GM12865 (cell line): Measurements from ENCODE around the gene HP1BP3.
"Not testable (repeated sequence)": the region's sequence is repeated elsewhere in the genome, so short reads cannot be mapped to it uniquely, and the experiment has no call there.

Source experiments
- DNase-seq: peaks from one replicate; pipeline ENCODE4 v3.0.0; 2010; ENCODE audit warnings: low read depth
- H3K4me3 ChIP-seq: 2 replicates; pipeline ENCODE4 v1.5.1; 2011; ENCODE audit warnings: mild to moderate bottlenecking, low read depth, low read length, control low read depth
- TF ChIP-seq, protein P1 (sequence below): IDR thresholded peaks from 2 replicates; pipeline ENCODE4 v1.5.1; 2011; ENCODE audit warnings: low read length, control low read depth, low read depth, inconsistent platforms; ENCODE audit not compliant: insufficient read depth; ENCODE audit errors: missing control alignments

Gene HP1BP3

DNA sequence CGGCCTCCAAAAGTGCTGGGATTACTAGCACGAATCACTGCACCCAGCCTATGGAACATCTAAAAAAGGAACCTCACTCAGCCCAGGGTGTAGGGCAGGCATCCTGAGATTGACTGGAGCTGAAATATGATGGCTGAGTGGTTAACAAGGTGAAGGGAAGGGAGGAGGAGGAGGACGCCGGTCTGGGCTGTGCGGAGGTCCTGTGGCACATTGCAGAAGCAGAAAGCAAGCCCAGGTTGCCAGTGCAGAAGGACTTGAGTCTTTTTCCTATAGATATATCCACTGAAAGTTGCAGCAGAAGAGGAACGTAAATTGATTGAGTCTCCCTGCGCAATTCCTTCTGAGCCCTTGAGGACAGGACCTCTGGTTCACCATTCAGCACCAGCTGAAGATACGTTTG is 67.8 kb downstream of the HP1BP3 start:
- TF ChIP-seq, protein P1, sequence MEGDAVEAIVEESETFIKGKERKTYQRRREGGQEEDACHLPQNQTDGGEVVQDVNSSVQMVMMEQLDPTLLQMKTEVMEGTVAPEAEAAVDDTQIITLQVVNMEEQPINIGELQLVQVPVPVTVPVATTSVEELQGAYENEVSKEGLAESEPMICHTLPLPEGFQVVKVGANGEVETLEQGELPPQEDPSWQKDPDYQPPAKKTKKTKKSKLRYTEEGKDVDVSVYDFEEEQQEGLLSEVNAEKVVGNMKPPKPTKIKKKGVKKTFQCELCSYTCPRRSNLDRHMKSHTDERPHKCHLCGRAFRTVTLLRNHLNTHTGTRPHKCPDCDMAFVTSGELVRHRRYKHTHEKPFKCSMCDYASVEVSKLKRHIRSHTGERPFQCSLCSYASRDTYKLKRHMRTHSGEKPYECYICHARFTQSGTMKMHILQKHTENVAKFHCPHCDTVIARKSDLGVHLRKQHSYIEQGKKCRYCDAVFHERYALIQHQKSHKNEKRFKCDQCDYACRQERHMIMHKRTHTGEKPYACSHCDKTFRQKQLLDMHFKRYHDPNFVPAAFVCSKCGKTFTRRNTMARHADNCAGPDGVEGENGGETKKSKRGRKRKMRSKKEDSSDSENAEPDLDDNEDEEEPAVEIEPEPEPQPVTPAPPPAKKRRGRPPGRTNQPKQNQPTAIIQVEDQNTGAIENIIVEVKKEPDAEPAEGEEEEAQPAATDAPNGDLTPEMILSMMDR, result no peak
- no peak for DNase-seq
- no peak overlapping the region for H3K4me3 ChIP-seq

DNA sequence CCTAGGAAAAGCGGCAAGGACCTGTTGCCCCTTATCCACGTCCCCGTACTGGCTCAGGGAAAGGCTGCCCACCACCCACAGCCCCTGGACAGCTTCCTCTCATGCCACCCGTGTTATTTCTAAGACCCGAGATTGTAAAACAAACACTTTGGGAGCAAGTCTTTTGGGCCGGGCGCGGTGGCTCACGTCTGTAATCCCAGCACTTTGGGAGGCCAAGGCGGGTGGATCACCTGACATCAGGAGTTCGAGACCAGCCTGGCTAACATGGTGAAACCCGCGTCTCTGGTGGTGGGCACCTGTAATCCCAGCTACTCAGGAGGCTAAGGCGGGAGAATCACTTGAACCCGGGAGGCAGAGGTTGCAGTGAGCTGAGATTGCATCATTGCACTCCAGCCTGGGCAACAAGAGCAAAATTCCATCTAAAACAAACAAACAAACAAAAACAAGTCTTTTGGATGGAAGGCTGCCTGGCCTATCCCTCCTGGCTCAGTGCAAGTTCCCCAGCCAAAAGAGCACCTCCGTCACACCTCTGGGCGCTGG is 68.7 kb downstream of the HP1BP3 start:
- not testable (repeated sequence) for H3K4me3 ChIP-seq, DNase-seq

DNA sequence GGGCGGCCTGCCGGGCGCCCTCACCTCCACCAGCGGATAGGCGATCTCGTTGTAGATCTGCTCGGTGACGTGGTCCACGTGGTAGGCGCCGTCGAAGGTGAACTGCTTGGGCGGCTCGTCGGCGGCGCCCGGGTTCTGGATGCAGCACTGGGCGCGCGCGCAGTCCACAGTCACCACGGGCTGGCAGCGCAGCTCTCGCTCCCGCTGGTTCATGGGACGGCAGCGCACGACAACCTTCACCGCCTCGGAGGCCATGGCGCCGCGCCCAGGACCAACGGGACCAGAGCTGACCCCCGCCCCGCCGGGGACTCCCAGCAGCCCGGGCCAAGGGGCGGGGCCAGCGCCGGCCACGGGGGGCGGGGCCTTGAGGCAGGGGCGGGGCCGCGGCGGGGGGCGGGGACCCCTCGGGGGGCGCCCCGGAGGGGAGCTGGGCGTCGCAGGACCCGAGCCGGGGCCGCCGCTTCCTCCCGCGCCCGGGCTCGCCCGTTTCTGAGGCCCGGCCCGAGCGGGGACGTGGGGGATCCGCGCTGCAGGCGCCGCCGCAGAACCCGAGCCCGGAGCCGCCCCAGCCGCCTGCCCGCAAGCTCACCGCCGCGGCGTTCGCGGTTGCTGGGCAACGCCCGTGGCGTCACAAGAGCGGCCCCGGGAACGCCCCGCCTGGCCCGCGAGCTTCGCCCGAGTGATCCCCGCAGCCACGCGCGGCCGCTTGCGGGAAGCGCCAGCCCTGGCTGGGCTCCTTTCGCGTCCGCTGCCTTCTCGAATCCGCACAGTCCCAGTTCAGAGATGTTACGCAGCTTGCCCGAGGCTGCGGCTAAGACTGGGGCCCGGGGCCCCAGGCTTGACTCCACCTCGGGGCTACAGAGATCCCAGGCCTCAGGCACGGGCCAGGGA is 69.4 kb downstream of the HP1BP3 start, which contains the start of gene KIF17:
Gene KIF17, minus strand, starts transcription at position 556 of the 891 bp plus-strand sequence. Its CDS starts 301 bp downstream, at position 255.
- no peak within 1 kb of the TSS; the same call in 1 of the 2 replicates for H3K4me3 ChIP-seq
- TF ChIP-seq, protein P1, result no peak
- peak; percentile 65 for DNase-seq

GRCh38 chr1:20716232-20716631 is 70.9 kb downstream of the HP1BP3 start:
- no peak overlapping the region for H3K4me3 ChIP-seq
- DNase-seq, result no peak
- TF ChIP-seq, protein P1, result no peak

DNA sequence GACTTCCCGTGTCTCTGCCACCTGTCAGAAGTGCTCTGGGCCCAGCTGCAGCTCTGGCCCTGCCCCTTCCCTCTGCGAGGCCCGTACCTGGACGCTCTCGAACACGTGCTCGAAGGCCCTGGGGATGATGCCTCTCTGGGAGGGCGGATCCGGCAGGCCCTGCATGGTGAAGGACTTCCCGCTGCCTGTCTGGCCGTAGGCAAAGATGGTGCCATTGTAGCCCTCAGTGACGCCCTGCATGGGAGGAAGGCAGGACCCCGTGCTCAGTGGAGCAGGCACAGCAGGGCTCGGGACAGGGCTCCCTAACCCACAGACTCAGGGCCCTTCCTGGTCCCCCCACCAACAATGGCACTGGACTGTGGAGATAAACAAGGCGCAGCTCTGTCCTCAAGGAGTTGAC is 71.7 kb downstream of the HP1BP3 start:
- no peak overlapping the region for H3K4me3 ChIP-seq
- no peak for DNase-seq
- TF ChIP-seq, protein P1, result no peak

DNA sequence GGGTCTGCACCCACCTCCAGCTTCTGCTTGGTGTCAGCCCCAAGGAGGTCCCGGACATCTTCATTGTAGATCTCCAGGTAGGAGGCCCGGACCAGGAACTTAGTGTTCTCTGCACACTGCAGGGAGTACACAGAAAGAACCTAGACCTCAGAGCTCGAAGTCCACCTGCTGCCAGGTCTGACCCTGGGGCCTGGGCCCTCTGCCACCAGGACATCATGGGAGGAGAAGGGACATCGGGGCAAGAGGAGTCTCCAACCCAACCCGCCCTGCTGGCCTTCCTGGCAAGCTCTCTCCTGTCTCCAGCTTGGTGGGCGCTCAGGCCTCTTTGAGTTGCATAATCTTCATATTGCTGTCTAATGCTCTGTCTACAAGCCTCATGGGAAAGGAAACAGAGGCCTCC is 73.7 kb downstream of the HP1BP3 start:
- TF ChIP-seq, protein P1, result no peak
- no peak overlapping the region for H3K4me3 ChIP-seq

DNA sequence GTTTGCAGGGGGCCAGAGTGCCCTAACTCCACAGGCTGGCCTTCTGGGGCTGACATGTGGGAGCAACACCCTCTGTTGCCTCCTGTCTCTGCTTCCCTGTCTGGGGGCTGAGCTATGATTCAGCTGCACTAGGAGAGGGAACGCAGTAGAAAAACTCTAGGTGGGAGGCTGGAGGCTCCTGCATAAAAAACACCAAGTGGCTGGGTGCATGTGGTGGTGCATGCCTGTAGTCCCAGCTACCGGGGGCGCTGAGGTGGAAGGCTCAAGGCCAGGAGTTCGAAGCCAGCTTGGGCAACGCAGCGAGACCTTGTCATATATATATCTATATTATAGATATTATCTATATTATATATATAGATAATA is 74.9 kb downstream of the HP1BP3 start:
- no peak for DNase-seq
- TF ChIP-seq, protein P1, result no peak
- H3K4me3 ChIP-seq, result no peak overlapping the region

More for the DNA sequence above, 73.7 kb downstream of the HP1BP3 start:
- DNase-seq, result no peak
